Fibroblast of mammary gland (primary cell): ENCODE results near the gene FANCE.

Source experiments
- DNase-seq: peaks from one replicate; pipeline ENCODE4 v3.0.0-alpha.2; 2010; ENCODE audit warnings: low read depth
- H3K4me3 ChIP-seq: 2 replicates; pipeline ENCODE4 v1.5.1; 2011; ENCODE audit warnings: low read depth, mild to moderate bottlenecking, low read length, moderate library complexity; ENCODE audit not compliant: control insufficient read depth
- TF ChIP-seq, protein P1 (sequence below): conservative IDR thresholded peaks from 2 replicates; pipeline ENCODE4 v1.5.1; 2011; ENCODE audit warnings: low read depth, low read length, inconsistent platforms; ENCODE audit not compliant: control insufficient read depth, insufficient read depth

Gene FANCE, protein sequence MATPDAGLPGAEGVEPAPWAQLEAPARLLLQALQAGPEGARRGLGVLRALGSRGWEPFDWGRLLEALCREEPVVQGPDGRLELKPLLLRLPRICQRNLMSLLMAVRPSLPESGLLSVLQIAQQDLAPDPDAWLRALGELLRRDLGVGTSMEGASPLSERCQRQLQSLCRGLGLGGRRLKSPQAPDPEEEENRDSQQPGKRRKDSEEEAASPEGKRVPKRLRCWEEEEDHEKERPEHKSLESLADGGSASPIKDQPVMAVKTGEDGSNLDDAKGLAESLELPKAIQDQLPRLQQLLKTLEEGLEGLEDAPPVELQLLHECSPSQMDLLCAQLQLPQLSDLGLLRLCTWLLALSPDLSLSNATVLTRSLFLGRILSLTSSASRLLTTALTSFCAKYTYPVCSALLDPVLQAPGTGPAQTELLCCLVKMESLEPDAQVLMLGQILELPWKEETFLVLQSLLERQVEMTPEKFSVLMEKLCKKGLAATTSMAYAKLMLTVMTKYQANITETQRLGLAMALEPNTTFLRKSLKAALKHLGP

DNA sequence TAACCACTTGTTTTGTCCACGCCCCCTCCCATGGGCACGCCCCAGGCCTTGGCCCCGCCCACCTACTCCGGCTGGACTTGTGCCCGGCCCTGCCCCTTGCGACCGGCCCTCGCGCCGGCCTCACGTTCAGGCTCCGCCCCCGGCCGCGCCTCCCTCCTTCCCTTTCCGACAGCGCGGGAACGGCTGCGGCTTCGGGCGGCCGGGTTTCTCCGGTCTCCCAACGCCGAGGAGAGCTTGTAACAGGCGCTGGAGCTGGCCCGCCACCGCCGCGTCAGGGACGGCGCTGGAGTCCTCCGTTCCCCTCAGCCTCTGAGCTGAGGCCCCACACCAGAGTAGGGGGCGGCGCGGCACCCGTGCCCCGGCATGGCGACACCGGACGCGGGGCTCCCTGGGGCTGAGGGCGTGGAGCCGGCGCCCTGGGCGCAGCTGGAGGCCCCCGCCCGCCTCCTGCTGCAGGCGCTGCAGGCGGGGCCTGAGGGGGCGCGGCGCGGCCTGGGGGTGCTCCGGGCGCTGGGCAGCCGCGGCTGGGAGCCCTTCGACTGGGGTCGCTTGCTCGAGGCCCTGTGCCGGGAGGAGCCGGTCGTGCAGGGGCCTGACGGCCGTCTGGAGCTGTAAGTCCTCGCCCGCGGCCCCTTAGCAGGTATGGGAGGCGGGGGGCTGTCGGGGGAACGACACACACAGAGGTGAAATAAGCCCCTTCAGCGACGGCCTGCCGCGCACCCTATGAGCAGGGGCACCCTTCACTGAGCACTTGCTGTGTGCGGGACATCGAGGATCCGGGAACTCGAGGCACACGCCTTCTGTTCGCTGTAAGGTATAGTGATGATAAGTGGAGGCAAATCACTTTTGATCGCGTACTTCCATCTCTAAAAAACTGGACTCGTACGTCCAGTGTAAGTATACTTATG, at the start of gene FANCE:
Gene FANCE, plus strand, starts transcription at position 156 of the 908 bp plus-strand sequence. Its CDS starts 208 bp downstream, at position 364.
- DNase-seq = peak; percentile 85
- H3K4me3 ChIP-seq = peak within 1 kb of the TSS; percentile 64
- TF ChIP-seq, protein P1, sequence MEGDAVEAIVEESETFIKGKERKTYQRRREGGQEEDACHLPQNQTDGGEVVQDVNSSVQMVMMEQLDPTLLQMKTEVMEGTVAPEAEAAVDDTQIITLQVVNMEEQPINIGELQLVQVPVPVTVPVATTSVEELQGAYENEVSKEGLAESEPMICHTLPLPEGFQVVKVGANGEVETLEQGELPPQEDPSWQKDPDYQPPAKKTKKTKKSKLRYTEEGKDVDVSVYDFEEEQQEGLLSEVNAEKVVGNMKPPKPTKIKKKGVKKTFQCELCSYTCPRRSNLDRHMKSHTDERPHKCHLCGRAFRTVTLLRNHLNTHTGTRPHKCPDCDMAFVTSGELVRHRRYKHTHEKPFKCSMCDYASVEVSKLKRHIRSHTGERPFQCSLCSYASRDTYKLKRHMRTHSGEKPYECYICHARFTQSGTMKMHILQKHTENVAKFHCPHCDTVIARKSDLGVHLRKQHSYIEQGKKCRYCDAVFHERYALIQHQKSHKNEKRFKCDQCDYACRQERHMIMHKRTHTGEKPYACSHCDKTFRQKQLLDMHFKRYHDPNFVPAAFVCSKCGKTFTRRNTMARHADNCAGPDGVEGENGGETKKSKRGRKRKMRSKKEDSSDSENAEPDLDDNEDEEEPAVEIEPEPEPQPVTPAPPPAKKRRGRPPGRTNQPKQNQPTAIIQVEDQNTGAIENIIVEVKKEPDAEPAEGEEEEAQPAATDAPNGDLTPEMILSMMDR = no peak

DNA sequence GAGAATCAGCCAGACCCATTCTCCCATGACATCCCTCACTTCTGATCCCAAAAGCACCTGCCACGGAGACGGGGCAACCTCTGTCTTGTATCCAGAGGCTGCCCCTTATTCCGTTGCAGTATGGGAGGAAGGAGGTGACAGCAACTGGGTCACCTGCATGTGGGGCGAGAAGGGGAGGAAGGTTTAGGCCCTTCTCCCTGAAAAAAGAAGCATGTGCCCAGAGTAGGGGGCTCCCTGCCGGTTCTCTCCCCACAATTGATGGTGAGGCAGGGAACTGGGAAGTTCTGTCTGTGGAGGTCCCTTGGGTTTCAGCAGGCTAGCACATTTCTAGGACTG, 49.3 kb upstream of the FANCE start:
- TF ChIP-seq, protein P1 = no peak
- no peak for DNase-seq
- H3K4me3 ChIP-seq = no peak overlapping the region

DNA sequence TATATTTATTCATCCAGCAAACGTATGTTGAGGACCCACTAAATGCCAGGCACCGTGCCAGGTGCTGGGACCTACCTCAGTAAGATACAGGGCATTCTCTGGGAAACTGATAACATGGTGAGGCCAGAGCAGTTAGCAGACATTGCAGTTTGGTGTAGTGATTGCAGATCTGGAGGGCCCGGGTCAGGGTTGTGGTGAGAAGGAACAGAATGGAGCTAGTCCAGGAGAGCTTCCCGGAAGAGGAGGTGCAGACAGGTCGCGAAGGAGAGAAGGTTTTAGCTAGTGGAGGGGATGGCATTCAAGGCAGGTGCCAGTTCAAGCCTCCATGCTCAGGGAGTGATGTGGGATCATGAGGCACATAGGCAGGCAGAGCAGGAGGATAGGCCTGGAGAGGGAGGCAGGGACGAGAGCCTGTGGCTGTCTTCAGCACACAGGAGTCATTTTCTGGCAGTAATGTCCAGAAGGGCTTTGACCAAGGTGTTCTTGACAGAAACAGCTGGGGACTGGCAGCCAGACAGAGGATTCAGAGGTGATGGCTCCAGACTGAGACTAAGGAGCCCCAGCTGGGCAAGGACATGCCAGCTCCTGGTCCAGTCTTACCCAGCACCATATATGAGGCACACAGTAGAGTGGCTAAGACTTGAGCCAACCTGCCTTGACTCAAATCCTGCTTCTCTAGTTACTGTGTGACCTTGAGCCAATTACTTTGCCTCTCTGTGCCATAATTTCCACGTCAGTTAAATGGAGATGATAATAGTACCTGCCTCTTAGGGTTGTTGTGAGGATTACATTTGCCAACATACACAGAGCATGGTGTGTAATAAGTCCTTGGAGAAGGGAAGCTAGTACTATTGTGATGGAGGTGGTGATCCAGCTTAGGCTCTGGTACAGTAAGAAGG, 48.3 kb upstream of the FANCE start:
- TF ChIP-seq, protein P1 = no peak
- DNase-seq = no peak
- no peak overlapping the region for H3K4me3 ChIP-seq

DNA sequence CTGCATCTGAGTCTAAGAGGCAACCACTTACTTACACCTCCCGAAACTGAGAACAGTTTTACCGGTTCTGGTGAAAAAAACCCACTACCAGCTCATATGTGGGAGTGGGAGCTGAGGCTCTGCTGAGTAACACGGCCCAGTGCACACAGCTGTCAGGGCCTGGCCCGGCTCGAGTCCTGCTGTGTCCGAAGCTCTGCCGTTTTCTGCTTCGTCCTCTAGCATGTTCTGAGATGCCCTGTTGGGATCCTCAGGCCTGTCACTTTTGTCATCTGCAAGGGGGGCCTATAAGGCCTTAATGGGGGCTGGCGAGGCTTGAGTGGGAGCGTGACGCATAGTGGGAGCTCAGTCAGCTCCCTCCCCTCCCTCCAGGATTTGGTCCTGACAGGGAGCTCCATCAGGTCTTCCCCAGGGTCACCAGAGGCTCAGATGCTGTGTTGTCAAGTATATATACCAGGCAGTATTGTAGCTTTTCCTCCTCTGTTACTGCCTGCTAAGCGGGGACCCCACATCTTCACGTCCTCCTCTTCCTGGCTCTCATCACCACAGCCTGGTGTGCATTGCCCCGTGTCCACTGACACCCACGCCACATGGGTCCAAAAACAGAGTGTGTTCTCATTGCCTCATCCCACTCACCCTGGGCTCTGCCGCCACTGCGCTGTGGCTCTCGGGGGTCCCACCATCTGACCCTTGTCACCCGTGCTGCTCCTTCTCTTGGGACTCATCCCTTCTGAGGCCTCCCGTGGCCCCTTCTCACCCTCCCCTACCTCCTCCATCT, 45.2 kb upstream of the FANCE start:
- DNase-seq = no peak
- no peak overlapping the region for H3K4me3 ChIP-seq
- TF ChIP-seq, protein P1 = no peak

DNA sequence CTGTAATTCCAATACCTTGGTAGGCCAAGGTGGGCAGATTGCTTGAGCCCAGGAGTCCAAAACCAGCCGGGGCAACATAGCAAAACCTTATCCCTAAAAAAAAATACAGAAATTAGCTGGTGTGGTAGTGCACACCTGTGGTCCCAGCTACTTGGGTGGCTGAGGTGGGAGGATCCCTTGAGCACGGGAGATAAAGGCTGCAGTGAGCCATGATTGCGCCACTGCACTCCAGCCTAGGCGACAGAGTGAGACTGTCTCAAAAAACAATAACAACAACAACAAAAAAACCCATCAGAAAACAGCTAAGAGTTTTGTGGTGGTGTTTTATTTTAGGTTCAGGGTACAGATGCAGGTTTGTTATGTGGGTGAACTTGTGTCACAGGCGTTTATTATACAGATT, 42.9 kb upstream of the FANCE start:
- H3K4me3 ChIP-seq = no peak overlapping the region
- DNase-seq = no peak
- TF ChIP-seq, protein P1 = no peak

DNA sequence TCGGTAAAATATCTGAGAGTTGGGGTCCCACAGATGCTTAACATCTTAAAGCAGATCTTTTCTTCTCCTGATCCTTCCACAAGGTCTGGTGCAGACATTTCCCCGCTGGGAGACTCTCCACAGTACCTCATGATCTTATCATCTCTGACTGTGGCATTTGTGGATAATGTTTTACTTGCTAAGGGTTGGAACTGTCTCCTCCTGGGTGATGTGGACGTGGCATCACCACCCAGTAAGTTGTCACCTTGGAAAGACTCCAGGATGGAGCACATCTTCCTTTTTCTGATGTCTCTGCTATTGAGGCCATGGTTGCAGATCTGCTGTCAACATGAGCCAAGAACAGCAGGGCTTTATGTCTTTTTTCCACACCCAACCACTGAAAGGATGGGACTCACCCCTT, 42.0 kb upstream of the FANCE start:
- DNase-seq = no peak
- TF ChIP-seq, protein P1 = no peak
- H3K4me3 ChIP-seq = no peak overlapping the region
